Spleen (tissue), 7 donors: ENCODE data around the gene DNMBP.

Experiments
- POLR2A ChIP-seq, 3 donors: fragments of 450-650 bp; IDR thresholded peaks; one replicate each; pipeline ENCODE4 v1.5.1; 2017; ENCODE audit warnings: antibody characterized with exemption in 3 of 3, mild to moderate bottlenecking in 1 of 3
- POLR2AphosphoS5 ChIP-seq, 3 donors: sonication (generic); formaldehyde crosslinking; IDR thresholded peaks; one replicate each; pipeline ENCODE4 v1.5.1; 2017; ENCODE audit warnings: antibody characterized with exemption in 3 of 3
- TF ChIP-seq, protein P1 (sequence below), 11 experiments: fragments of 200-600 bp in 7 of 11; fragments of 450-650 bp in 4 of 11; sonication (generic) in 4 of 11; IDR thresholded peaks in 8 of 11; conservative IDR thresholded peaks in 3 of 11; 1 replicate in 7 of 11; 2 replicates in 4 of 11; pipeline versions ENCODE4 v1.4.0 to v1.8.0; 2016 to 2021; ENCODE audit warnings: antibody characterized with exemption in 11 of 11, inconsistent platforms in 4 of 11, mild to moderate bottlenecking in 1 of 11
- donor health status: DM: no; HTN: no; CAD: no; lungs with moderate emphysema.
- donor health status: DM: no; HTN: no; CAD: no.
- donor health status: DM: no; HTN: no; CAD: no.

DNA sequence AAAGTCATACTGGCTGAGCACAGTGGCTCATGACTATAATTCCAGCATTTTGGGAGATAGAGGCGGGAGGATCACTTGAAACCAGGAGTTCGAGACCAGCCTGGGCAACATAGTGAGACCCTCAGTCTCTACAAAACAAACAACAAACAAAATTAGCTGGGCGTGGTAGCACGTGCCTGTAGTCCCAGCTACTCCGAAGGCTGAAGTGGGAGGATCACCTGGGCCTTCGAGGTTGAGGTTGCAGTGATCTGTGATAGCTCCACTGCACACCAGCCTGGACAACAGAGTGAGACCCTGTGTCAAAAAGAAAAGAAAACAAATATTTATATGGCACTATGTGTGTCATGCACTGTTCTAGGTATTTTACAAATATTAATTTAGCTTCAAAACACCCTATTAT is 94.3 kb downstream of the DNMBP start:
- no peak for TF ChIP-seq POLR2A (IDR thresholded peaks at IDR 0.05)
- TF ChIP-seq, protein P1, sequence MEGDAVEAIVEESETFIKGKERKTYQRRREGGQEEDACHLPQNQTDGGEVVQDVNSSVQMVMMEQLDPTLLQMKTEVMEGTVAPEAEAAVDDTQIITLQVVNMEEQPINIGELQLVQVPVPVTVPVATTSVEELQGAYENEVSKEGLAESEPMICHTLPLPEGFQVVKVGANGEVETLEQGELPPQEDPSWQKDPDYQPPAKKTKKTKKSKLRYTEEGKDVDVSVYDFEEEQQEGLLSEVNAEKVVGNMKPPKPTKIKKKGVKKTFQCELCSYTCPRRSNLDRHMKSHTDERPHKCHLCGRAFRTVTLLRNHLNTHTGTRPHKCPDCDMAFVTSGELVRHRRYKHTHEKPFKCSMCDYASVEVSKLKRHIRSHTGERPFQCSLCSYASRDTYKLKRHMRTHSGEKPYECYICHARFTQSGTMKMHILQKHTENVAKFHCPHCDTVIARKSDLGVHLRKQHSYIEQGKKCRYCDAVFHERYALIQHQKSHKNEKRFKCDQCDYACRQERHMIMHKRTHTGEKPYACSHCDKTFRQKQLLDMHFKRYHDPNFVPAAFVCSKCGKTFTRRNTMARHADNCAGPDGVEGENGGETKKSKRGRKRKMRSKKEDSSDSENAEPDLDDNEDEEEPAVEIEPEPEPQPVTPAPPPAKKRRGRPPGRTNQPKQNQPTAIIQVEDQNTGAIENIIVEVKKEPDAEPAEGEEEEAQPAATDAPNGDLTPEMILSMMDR (IDR thresholded peaks at IDR 0.05 in 8 of 11, conservative IDR thresholded peaks at IDR 0.05 in 3 of 11): no peak
- TF ChIP-seq POLR2AphosphoS5 (IDR thresholded peaks at IDR 0.05): no peak
